OCI-LY3 (cell line): ENCODE data around the gene TBX19.

Experiments used
- CTCF ChIP-seq: fragments of 200-600, 300-600 bp; sonication (generic); IDR thresholded peaks from 2 replicates; pipeline ENCODE4 v1.5.1; 2014; ENCODE audit warnings: antibody characterized with exemption, low read length, low read depth
- EZH2phosphoT487 ChIP-seq: fragments of 200-600 bp; shearing (Covaris generic); IDR thresholded peaks from 2 replicates; pipeline ENCODE4 v1.6.1; 2018; ENCODE audit warnings: antibody characterized with exemption, mixed run types, low read depth

DNA sequence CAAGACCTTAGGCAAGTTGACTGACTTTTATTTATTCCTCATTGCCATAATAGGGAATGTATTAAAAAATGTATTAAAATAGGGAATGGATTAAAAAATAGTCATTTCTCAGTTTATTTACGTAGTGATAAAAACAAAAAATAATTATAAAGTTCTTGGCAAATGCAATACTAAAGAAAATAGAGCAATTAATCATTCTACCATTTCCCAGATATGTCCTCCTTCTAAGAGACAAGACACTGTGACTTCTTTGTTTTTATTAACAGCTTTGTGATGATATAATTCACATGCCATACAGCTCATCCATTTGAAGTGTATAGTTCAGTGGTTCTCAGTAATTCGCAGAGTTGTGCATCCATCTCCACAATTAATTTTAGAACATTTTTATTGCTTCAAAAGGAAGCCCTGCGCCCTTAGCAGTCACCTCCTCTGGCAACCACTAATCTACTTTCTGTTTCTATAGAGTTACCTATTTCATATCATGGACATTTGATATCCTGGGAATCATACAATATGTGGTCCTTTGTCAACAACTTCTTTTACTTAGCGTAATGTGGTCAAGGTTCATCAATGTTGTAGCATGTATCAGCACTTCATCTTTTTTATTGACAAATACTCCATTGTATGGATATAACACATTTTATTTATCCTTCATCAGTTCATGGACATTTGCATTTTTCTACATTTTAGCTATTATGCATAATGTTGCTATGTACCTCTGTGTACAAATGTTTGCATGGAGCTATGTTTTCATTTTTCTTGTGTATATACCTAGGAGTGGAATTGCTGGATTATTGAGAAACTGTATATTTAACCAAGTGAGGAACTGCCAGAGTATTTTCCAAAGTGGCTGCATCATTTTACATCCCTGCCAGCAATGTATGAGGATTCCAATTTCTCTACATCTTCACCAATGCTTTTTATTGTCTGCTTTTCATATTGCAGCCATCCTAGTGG, 5.6 kb downstream of the TBX19 start:
- no peak for TF ChIP-seq CTCF
- TF ChIP-seq EZH2phosphoT487: no peak
